ENCODE results near the gene MAP2K4. TPM values are rescaled to one million over a fixed set of nuclear protein-coding genes. Genes with fewer than 3 reads are reported as not detected.

Gene MAP2K4
- total and polyA plus RNA-seq, 2 of the 4 experiments (the other 2 are of a cell fraction) = 14.5 to 32.6 TPM

DNA sequence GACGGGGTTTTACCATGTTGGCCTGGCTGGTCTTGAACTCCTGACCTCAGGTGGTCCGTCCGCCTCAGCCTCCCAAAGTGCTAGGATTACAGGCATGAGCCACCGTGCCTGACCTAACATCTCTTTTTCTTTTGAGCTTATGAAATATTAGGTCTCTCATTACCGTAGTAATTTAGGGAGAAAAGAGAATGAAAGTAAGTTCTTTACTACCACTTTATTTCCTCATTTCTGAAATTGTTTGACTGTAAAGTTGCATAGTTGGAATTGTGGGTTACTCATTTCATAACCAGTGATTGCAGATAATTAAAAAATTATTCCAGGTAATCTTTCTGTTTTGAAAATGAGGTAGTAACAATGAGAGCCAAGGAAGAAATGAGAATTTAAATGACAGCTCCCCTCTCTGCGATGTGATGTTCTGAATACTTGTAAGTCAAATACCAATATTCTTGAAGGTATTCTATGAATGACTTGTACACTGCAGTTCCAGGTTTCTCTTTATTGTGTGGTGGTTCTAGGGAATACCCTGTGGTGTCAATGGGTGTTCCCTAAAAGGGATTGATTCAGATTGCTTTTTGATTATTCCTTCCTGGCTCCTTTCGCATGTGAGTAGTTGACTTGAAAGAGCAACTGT is 28.3 kb downstream of the MAP2K4 start:
- no CpG with 5 or more reads among the region's 7 CpGs for WGBS, 2 experiments (ENCODE audit: extremely low coverage in 2 of 2, insufficient read length in 1 of 2)

More for the DNA sequence above, 28.3 kb downstream of the MAP2K4 start:
- Histone ChIP-seq H3K27ac (ENCODE audit: insufficient read depth, low read length) (no peak overlapping the region), H3K18ac (ENCODE audit: low read depth, low read length) (no peak overlapping the region), H2AK9ac (replicated peaks; ENCODE audit: low read depth, low read length, poor library complexity) (no peak overlapping the region), H2AK5ac (ENCODE audit: low read depth, low read length) (no peak overlapping the region), H3K4me3 (ENCODE audit: insufficient read depth, low read depth, low read length) (no peak overlapping the region), H3K14ac (replicated peaks; ENCODE audit: low read depth, low read length) (no peak overlapping the region), H3K9ac (ENCODE audit: low read depth, low read length) (no peak overlapping the region), H4K8ac (ENCODE audit: low read depth in 2 of 2, low read length in 2 of 2) (no peak overlapping the region), H2BK20ac (ENCODE audit: low read depth, low read length) (no peak overlapping the region), H2AFZ (replicated peaks; ENCODE audit: low read length, poor library complexity) (no peak overlapping the region), H3K79me1 (ENCODE audit: low read depth in 1 of 2, low read length in 2 of 2) (peaks cover 43 to 77% of the 10 kb centered on the region in 2 experiments), H2BK120ac (ENCODE audit: low read depth, low read length) (no peak overlapping the region), H3K56ac (ENCODE audit: extremely low read depth, insufficient read depth, low read length) (no peak overlapping the region), H4K91ac (ENCODE audit: insufficient read depth, low read depth, low read length) (no peak overlapping the region), H3K4me2 (ENCODE audit: low read depth, low read length) (no peak overlapping the region), H4K20me1 (ENCODE audit: insufficient read depth, low read length) (peaks cover 70% of the 10 kb centered on the region), H4K5ac (ENCODE audit: low read depth, low read length) (no peak overlapping the region), H3K4me1 (ENCODE audit: control insufficient read depth, insufficient read depth, low read length) (peaks cover 3% of the 10 kb centered on the region; the same call in 1 of the 2 replicates), H3K23ac (ENCODE audit: low read depth, low read length) (no peak overlapping the region), H3K9me1 (ENCODE audit: insufficient read depth, low read length) (peaks cover 5% of the 10 kb centered on the region; the same call in 1 of the 2 replicates), H3K4ac (ENCODE audit: low read depth, low read length) (no peak overlapping the region), H3K36me3 (ENCODE audit: control insufficient read depth, insufficient read depth, low read length) (no peaks in the 10 kb centered on the region; the same call in 1 of the 2 replicates), H2BK5ac (ENCODE audit: low read depth, low read length, poor library complexity, severe bottlenecking) (no peak overlapping the region), H3K9me3 (ENCODE audit: control insufficient read depth, insufficient read depth, low read length) (no peaks in the 10 kb centered on the region), H2BK15ac (ENCODE audit: low read depth, low read length) (no peak overlapping the region), H3K27me3 (ENCODE audit: control insufficient read depth, insufficient read depth, low read length) (no peaks in the 10 kb centered on the region)
- BruUV-seq (replicated peaks) = no TSS peak
- in situ Hi-C loops (cut with MboI; ENCODE audit: low sequenced_read_pairs) (no loop called here), dilution Hi-C loops (cut with HindIII; ENCODE audit: low sequenced_read_pairs, unreplicated experiment) (no loop called here), intact Hi-C loops (cut with micrococcal nuclease) (no loop called here)
- no peak for ATAC-seq (ENCODE audit: low read depth)
- CTCF ChIA-PET = no interaction called here
- POLR2A ChIA-PET (ENCODE audit: unreplicated experiment) = no interaction called here
- TF ChIP-seq, protein P1, sequence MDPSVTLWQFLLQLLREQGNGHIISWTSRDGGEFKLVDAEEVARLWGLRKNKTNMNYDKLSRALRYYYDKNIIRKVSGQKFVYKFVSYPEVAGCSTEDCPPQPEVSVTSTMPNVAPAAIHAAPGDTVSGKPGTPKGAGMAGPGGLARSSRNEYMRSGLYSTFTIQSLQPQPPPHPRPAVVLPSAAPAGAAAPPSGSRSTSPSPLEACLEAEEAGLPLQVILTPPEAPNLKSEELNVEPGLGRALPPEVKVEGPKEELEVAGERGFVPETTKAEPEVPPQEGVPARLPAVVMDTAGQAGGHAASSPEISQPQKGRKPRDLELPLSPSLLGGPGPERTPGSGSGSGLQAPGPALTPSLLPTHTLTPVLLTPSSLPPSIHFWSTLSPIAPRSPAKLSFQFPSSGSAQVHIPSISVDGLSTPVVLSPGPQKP (IDR thresholded peaks at IDR 0.05; ENCODE audit: borderline replicate concordance, low read depth, low read length) = no peak
- TF ChIP-seq BHLHE40 (IDR thresholded peaks at IDR 0.05; ENCODE audit: low read depth, low read length) (no peak), CHD1 (IDR thresholded peaks at IDR 0.05; ENCODE audit: low read depth, low read length) (no peak), FOS (IDR thresholded peaks at IDR 0.05; ENCODE audit: low read depth, low read length) (no peak), CEBPB (IDR thresholded peaks at IDR 0.05; ENCODE audit: low read depth, low read length) (no peak), MAFK (IDR thresholded peaks at IDR 0.05; ENCODE audit: low read depth, low read length) (no peak), MXI1 (IDR thresholded peaks at IDR 0.05; ENCODE audit: borderline replicate concordance, low read depth, low read length) (no peak), RCOR1 (IDR thresholded peaks at IDR 0.05; ENCODE audit: insufficient replicate concordance, low read length) (no peak), RAD21 (IDR thresholded peaks at IDR 0.05; ENCODE audit: low read length) (no peak), RFX5 (IDR thresholded peaks at IDR 0.05; ENCODE audit: low read depth, low read length) (no peak), NFE2L2 (IDR thresholded peaks at IDR 0.05; ENCODE audit: low read depth, low read length) (no peak), MAZ (IDR thresholded peaks at IDR 0.05; ENCODE audit: borderline replicate concordance, low read depth, low read length) (no peak)
- TF ChIP-seq, protein P2, sequence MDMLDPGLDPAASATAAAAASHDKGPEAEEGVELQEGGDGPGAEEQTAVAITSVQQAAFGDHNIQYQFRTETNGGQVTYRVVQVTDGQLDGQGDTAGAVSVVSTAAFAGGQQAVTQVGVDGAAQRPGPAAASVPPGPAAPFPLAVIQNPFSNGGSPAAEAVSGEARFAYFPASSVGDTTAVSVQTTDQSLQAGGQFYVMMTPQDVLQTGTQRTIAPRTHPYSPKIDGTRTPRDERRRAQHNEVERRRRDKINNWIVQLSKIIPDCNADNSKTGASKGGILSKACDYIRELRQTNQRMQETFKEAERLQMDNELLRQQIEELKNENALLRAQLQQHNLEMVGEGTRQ (IDR thresholded peaks at IDR 0.05; ENCODE audit: low read depth, low read length) = no peak
- TF ChIP-seq, protein P3, sequence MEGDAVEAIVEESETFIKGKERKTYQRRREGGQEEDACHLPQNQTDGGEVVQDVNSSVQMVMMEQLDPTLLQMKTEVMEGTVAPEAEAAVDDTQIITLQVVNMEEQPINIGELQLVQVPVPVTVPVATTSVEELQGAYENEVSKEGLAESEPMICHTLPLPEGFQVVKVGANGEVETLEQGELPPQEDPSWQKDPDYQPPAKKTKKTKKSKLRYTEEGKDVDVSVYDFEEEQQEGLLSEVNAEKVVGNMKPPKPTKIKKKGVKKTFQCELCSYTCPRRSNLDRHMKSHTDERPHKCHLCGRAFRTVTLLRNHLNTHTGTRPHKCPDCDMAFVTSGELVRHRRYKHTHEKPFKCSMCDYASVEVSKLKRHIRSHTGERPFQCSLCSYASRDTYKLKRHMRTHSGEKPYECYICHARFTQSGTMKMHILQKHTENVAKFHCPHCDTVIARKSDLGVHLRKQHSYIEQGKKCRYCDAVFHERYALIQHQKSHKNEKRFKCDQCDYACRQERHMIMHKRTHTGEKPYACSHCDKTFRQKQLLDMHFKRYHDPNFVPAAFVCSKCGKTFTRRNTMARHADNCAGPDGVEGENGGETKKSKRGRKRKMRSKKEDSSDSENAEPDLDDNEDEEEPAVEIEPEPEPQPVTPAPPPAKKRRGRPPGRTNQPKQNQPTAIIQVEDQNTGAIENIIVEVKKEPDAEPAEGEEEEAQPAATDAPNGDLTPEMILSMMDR (conservative IDR thresholded peaks at IDR 0.05; ENCODE audit: low read depth, low read length) = no peak
- no peak for DNase-seq

Measured in IMR-90 (cell line).